ENCODE data around the gene IFNAR2. TPM values are rescaled to one million over a fixed set of nuclear protein-coding genes. Genes with fewer than 3 reads are reported as not detected.

IFNAR2 gene
- total RNA-seq, 3 donors from 2014 or later, result 10.4 to 16.5 (median 15.1) TPM

- TF ChIP-seq POLR2A (IDR thresholded peaks at IDR 0.05), result no peak
- no peak for TF ChIP-seq CTCF (IDR thresholded peaks at IDR 0.05)
- TF ChIP-seq POLR2AphosphoS5 (IDR thresholded peaks at IDR 0.05), result no peak
- no peaks in the 10 kb centered on the region for H3K4me1 ChIP-seq
- no peaks in the 10 kb centered on the region for H3K36me3 ChIP-seq
- H3K27me3 ChIP-seq, result no peaks in the 10 kb centered on the region
- intact Hi-C loops (cut with DNase I; ENCODE audit: low total_unique reads), result no loop called here
- no peak for DNase-seq (ENCODE audit: low spot score in 2 of 2)
- no peak overlapping the region for H3K4me3 ChIP-seq
- H3K27ac ChIP-seq, result no peak overlapping the region
- H3K9me3 ChIP-seq, result no peaks in the 10 kb centered on the region
These were observed 31.9 kb downstream of the IFNAR2 start for GRCh38 chr21:33261635-33262034.

GRCh38 chr21:33262921-33263320, 33.2 kb downstream of the IFNAR2 start:
- Histone ChIP-seq H3K27ac (no peak overlapping the region), H3K4me1 (no peaks in the 10 kb centered on the region), H3K27me3 (no peaks in the 10 kb centered on the region), H3K9me3 (no peaks in the 10 kb centered on the region), H3K36me3 (no peaks in the 10 kb centered on the region), H3K4me3 (no peak overlapping the region)
- TF ChIP-seq POLR2AphosphoS5 (IDR thresholded peaks at IDR 0.05) (no peak), POLR2A (IDR thresholded peaks at IDR 0.05) (no peak), CTCF (IDR thresholded peaks at IDR 0.05) (no peak)
- intact Hi-C loops (cut with DNase I; ENCODE audit: low total_unique reads), result no loop called here
- DNase-seq (ENCODE audit: low spot score in 2 of 2), result no peak

GRCh38 chr21:33264561-33264960, 34.8 kb downstream of the IFNAR2 start:
- no peak overlapping the region for H3K4me3 ChIP-seq
- intact Hi-C loops (cut with DNase I; ENCODE audit: low total_unique reads), result no loop called here
- H3K9me3 ChIP-seq, result no peaks in the 10 kb centered on the region
- H3K4me1 ChIP-seq, result no peaks in the 10 kb centered on the region
- DNase-seq (ENCODE audit: low spot score in 2 of 2), result no peak
- H3K27me3 ChIP-seq, result no peaks in the 10 kb centered on the region
- H3K27ac ChIP-seq, result peak overlapping the region in 1 of 2 donors; percentile 5
- no peaks in the 10 kb centered on the region for H3K36me3 ChIP-seq
- TF ChIP-seq POLR2AphosphoS5 (IDR thresholded peaks at IDR 0.05) (no peak), POLR2A (IDR thresholded peaks at IDR 0.05) (no peak), CTCF (IDR thresholded peaks at IDR 0.05) (no peak)

GRCh38 chr21:33265664-33266049, 35.9 kb downstream of the IFNAR2 start:
- Histone ChIP-seq H3K4me3 (peak overlapping the region; percentile 74 to 98 (median 85)), H3K27ac (peak overlapping the region; percentile 88 to 95), H3K27me3 (no peaks in the 10 kb centered on the region), H3K4me1 (no peaks in the 10 kb centered on the region), H3K9me3 (no peaks in the 10 kb centered on the region), H3K36me3 (no peaks in the 10 kb centered on the region)
- TF ChIP-seq POLR2A (IDR thresholded peaks at IDR 0.05) (no peak), POLR2AphosphoS5 (IDR thresholded peaks at IDR 0.05) (no peak), CTCF (IDR thresholded peaks at IDR 0.05) (no peak)
- peak in 1 of 2 donors; percentile 51 for DNase-seq (ENCODE audit: low spot score in 2 of 2)
- intact Hi-C loops (cut with DNase I; ENCODE audit: low total_unique reads), result no loop called here

GRCh38 chr21:33266050-33266788, 36.5 kb downstream of the IFNAR2 start, which contains the start of gene IL10RB:
IL10RB (plus strand) TSS chr21:33266367; CDS start chr21:33266466, 99 bp downstream.
- peak; percentile 54 to 57 for DNase-seq (ENCODE audit: low spot score in 2 of 2)
- TF ChIP-seq POLR2AphosphoS5 (IDR thresholded peaks at IDR 0.05) (peak; percentile 50 to 70 (median 50)), POLR2A (IDR thresholded peaks at IDR 0.05) (no peak)
- Histone ChIP-seq H3K36me3 (no peaks in the 10 kb centered on the region), H3K27me3 (no peaks in the 10 kb centered on the region), H3K4me1 (no peaks in the 10 kb centered on the region), H3K27ac (peak within 1 kb of the TSS; percentile 88 to 95), H3K4me3 (peak within 1 kb of the TSS; percentile 74 to 98 (median 85)), H3K9me3 (no peaks in the 10 kb centered on the region)
- intact Hi-C loops (cut with DNase I; ENCODE audit: low total_unique reads), result no loop called here

Data from breast epithelium (tissue), 4 donors.